Activated CD4-positive, alpha-beta T cell treated with anti-CD3 and anti-CD28 coated beads, Interleukin-10, Interleukin-2, amounts not matched to agents 100 ng/mL and 50 ng/mL, durations not matched to agents 16 hours and 8 hours (primary cell): ENCODE data around the gene SPOCK2.
"Not testable (repeated sequence)": the region's sequence is repeated elsewhere in the genome, so short reads cannot be mapped to it uniquely, and the experiment has no call there.

Experiments used
- DNase-seq: peaks from one replicate; pipeline ENCODE4 v3.0.0-alpha.2; 2020

SPOCK2 gene

GRCh38 chr10:72087969-72088888 is at the start of gene SPOCK2:
SPOCK2 (minus strand) TSS chr10:72088551; CDS start chr10:72088328, 223 bp downstream.
- DNase-seq, result peak; percentile 71

- no peak for DNase-seq
Observed at GRCh38 chr10:72137583-72137982, 49.2 kb upstream of the SPOCK2 start.

- not testable (repeated sequence) for DNase-seq
Observed at GRCh38 chr10:72136225-72136624, 47.9 kb upstream of the SPOCK2 start.

GRCh38 chr10:72134785-72135767 is 46.7 kb upstream of the SPOCK2 start:
- DNase-seq, result no peak

GRCh38 chr10:72133517-72133916 is 45.2 kb upstream of the SPOCK2 start:
- peak; percentile 19 for DNase-seq

GRCh38 chr10:72132854-72133253 is 44.5 kb upstream of the SPOCK2 start:
- DNase-seq, result no peak

- DNase-seq, result no peak
Observed at GRCh38 chr10:72127571-72127970, 39.2 kb upstream of the SPOCK2 start.

- DNase-seq, result no peak
Observed at GRCh38 chr10:72126872-72127232, 38.5 kb upstream of the SPOCK2 start.

- peak; percentile 39 for DNase-seq
Observed at GRCh38 chr10:72126184-72126871, 38.0 kb upstream of the SPOCK2 start.

- DNase-seq, result no peak
Observed at GRCh38 chr10:72124989-72125388, 36.6 kb upstream of the SPOCK2 start.

GRCh38 chr10:72124381-72124780 is 36.0 kb upstream of the SPOCK2 start:
- DNase-seq, result no peak

- no peak for DNase-seq
Observed at GRCh38 chr10:72123616-72124015, 35.3 kb upstream of the SPOCK2 start.

GRCh38 chr10:72122221-72122620 is 33.9 kb upstream of the SPOCK2 start:
- no peak for DNase-seq

- no peak for DNase-seq
Observed at GRCh38 chr10:72121389-72121788, 33.0 kb upstream of the SPOCK2 start.

GRCh38 chr10:72116372-72116771 is 28.0 kb upstream of the SPOCK2 start:
- no peak for DNase-seq

GRCh38 chr10:72114706-72115450 is 26.5 kb upstream of the SPOCK2 start:
- no peak for DNase-seq

GRCh38 chr10:72110673-72111401 is 22.5 kb upstream of the SPOCK2 start:
- DNase-seq, result no peak

GRCh38 chr10:72109636-72110157 is 21.3 kb upstream of the SPOCK2 start:
- DNase-seq, result no peak

- no peak for DNase-seq
Observed at GRCh38 chr10:72108830-72109635, 20.7 kb upstream of the SPOCK2 start.

GRCh38 chr10:72108004-72108370 is 19.6 kb upstream of the SPOCK2 start:
- not testable (repeated sequence) for DNase-seq
